Testis (tissue), 2 donors: ENCODE results near the gene QPCT.
"Not testable (repeated sequence)": the region's sequence is repeated elsewhere in the genome, so short reads cannot be mapped to it uniquely, and the experiment has no call there.

ENCODE experiments used
- CTCF ChIP-seq, 3 experiments: fragments of 450-650 bp in 2 of 3; fragments of 200-600 bp in 1 of 3; sonication (generic) in 1 of 3; IDR thresholded peaks; one replicate each; pipeline ENCODE4 v1.5.1; 2016 to 2019; ENCODE audit warnings: antibody characterized with exemption in 3 of 3, mild to moderate bottlenecking in 2 of 3, moderate library complexity in 1 of 3
- POLR2A ChIP-seq: fragments of 450-650 bp; IDR thresholded peaks from one replicate; pipeline ENCODE4 v1.6.1; 2017; ENCODE audit warnings: antibody characterized with exemption, mild to moderate bottlenecking, moderate library complexity

DNA sequence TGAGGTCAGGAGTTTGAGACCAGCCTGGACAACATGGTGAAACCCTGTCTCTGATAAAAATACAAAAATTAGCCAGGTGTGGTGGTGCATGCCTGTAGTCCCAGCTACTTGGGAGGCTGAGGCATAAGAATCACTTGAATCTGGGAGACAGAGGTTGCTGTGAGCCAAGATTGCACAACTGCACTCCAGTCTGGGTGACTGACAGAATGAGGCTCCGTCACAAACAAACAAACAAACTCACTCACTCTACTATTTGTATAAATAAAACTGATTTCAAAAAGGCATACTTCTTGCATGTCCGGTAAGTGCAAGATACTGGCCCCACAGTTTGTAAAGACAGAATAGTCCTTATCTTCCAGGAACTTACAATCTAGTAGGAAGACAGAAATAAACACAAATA is 49.6 kb upstream of the QPCT start:
- TF ChIP-seq POLR2A; CTCF (IDR thresholded peaks at IDR 0.05): not testable (repeated sequence)
